Caco-2 (cell line): ENCODE measurements around the gene SLC12A5. TPM values are rescaled to one million over a fixed set of nuclear protein-coding genes. Genes with fewer than 3 reads are reported as not detected.

ENCODE experiments used
- BruUV-seq: library from RNA; stranded (reverse); fragments of 400-500 nt; replicated peaks from 2 replicates; lab custom pipeline; 2021; lab: Mats Ljungman, UMichigan
- CTCF ChIA-PET: fragments of 300-600 bp; sonication (Branson Sonifier 250); formaldehyde crosslinking; loops from one replicate; lab custom pipeline; 2022; ENCODE audit warnings: antibody characterized with exemption; lab: Charles Lee
- POLR2A ChIA-PET: fragments of 300-600 bp; sonication (Branson Sonifier 250); formaldehyde crosslinking; loops from one replicate; lab custom pipeline; 2022; ENCODE audit warnings: antibody characterized with exemption; lab: Charles Lee
- DNase-seq, 2 experiments: peaks; one replicate each; pipeline versions ENCODE4 v3.0.0 to v3.0.0-alpha.2; 2020 to 2022
- H3K27me3 ChIP-seq: replicated peaks from 2 replicates; pipeline ENCODE4 v1.6.0; 2011; ENCODE audit warnings: low read length; ENCODE audit not compliant: control insufficient read depth, insufficient read depth
- H3K36me3 ChIP-seq: 2 replicates; pipeline ENCODE4 v1.5.1; 2011; ENCODE audit warnings: low read length; ENCODE audit not compliant: control insufficient read depth, insufficient read depth
- H3K4me1 ChIP-seq: fragments of 250-450 bp; sonication (Bioruptor Pico); 2 replicates; pipeline ENCODE4 v1.5.1; 2020; ENCODE audit warnings: mild to moderate bottlenecking
- H3K4me3 ChIP-seq: 2 replicates; pipeline ENCODE4 v1.5.1; 2011; ENCODE audit warnings: low read depth, mild to moderate bottlenecking, control low read depth, low read length
- H3K9me3 ChIP-seq: fragments of 250-450 bp; sonication (Bioruptor Pico); 2 replicates; pipeline ENCODE4 v1.5.1; 2020; ENCODE audit warnings: mild to moderate bottlenecking, moderate library complexity
- H3K27ac Mint-ChIP-seq: one replicate; pipeline ENCODE4 v1.8.0; 2022; ENCODE audit warnings: mixed read lengths; ENCODE audit not compliant: unreplicated experiment
- H3K27me3 Mint-ChIP-seq: one replicate; pipeline ENCODE4 v1.8.0; 2022; ENCODE audit warnings: mixed read lengths; ENCODE audit not compliant: insufficient read depth, unreplicated experiment
- H3K36me3 Mint-ChIP-seq: one replicate; pipeline ENCODE4 v1.8.0; 2022; ENCODE audit warnings: mild to moderate bottlenecking, mixed read lengths; ENCODE audit not compliant: insufficient read depth, unreplicated experiment
- H3K4me1 Mint-ChIP-seq: one replicate; pipeline ENCODE4 v1.8.0; 2022; ENCODE audit warnings: low read depth, mixed read lengths; ENCODE audit not compliant: unreplicated experiment
- H3K4me3 Mint-ChIP-seq: one replicate; pipeline ENCODE4 v1.8.0; 2022; ENCODE audit warnings: mild to moderate bottlenecking, moderate library complexity, mixed read lengths; ENCODE audit not compliant: unreplicated experiment
- H3K9me3 Mint-ChIP-seq: one replicate; pipeline ENCODE4 v1.8.0; 2022; ENCODE audit warnings: mixed read lengths; ENCODE audit not compliant: unreplicated experiment
- intact Hi-C: fragments of 100-400 bp; cut with micrococcal nuclease; formaldehyde crosslinking; loops from one replicate; pipeline ENCODE4 v1.10.0; 2022; ENCODE audit not compliant: unreplicated experiment
- total RNA-seq: library from RNA; stranded (reverse); gene quantifications from 2 replicates; pipeline ENCODE4 v1.2.3, GENCODE V29; 2022
- TF ChIP-seq, protein P1 (sequence below), 2 experiments: fragments of 200-600 bp in 1 of 2; IDR thresholded peaks; 1 replicate in 1 of 2; 2 replicates in 1 of 2; pipeline versions ENCODE4 v1.5.1 to v1.8.0; 2011 to 2022; ENCODE audit warnings: antibody characterized with exemption in 1 of 2, control low read depth in 1 of 2, inconsistent platforms in 1 of 2, low read depth in 1 of 2, low read length in 1 of 2, mild to moderate bottlenecking in 1 of 2, moderate library complexity in 1 of 2; ENCODE audit not compliant: insufficient read depth in 1 of 2, severe bottlenecking in 1 of 2, unreplicated experiment in 1 of 2

The SLC12A5 gene
- total RNA-seq, 1 experiment from 2014 or later = 1.9 TPM

DNA sequence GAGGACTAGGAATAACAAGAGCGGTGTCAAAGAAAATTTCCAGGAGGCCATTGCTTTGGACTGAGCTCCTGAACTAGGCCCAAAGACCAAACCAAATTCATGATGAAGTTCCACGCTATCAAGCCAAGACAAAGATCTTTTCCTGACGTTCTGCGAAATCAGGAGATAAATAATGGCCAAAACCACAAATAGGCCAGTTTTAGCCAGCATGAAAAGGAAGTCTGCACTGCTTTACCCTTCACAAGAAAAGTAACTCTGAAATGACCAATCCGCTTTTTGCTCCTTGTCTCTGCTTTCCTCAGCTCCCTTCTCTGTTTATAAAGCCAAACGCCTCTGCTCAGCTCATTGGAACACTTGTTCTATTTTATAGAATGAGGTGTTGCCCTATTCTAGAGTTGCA, 54.1 kb downstream of the SLC12A5 start:
- intact Hi-C loops = no loop called here
- Mint-ChIP-seq H3K27ac (no peak overlapping the region), H3K4me1 (peaks cover 29% of the 10 kb centered on the region), H3K36me3 (peaks cover under 1% of the 10 kb centered on the region), H3K4me3 (no peak overlapping the region), H3K27me3 (no peaks in the 10 kb centered on the region), H3K9me3 (no peaks in the 10 kb centered on the region)
- no peaks in the 10 kb centered on the region for H3K27me3 ChIP-seq
- H3K4me1 ChIP-seq = peaks cover 24% of the 10 kb centered on the region
- H3K36me3 ChIP-seq = peaks cover 3% of the 10 kb centered on the region; the same call in 1 of the 2 replicates
- no TSS peak for BruUV-seq
- ChIA-PET CTCF (interaction anchor here (0.6 kb wide), 1 partner anchor 70 kb away, joined by 5 read pairs; no protein-coding TSS in a partner anchor), POLR2A (interaction anchor here (0.5 kb wide), 1 partner anchor 177 kb away, joined by 3 read pairs; no protein-coding TSS in a partner anchor)
- no peak for DNase-seq
- no peak overlapping the region for H3K4me3 ChIP-seq
- TF ChIP-seq, protein P1, sequence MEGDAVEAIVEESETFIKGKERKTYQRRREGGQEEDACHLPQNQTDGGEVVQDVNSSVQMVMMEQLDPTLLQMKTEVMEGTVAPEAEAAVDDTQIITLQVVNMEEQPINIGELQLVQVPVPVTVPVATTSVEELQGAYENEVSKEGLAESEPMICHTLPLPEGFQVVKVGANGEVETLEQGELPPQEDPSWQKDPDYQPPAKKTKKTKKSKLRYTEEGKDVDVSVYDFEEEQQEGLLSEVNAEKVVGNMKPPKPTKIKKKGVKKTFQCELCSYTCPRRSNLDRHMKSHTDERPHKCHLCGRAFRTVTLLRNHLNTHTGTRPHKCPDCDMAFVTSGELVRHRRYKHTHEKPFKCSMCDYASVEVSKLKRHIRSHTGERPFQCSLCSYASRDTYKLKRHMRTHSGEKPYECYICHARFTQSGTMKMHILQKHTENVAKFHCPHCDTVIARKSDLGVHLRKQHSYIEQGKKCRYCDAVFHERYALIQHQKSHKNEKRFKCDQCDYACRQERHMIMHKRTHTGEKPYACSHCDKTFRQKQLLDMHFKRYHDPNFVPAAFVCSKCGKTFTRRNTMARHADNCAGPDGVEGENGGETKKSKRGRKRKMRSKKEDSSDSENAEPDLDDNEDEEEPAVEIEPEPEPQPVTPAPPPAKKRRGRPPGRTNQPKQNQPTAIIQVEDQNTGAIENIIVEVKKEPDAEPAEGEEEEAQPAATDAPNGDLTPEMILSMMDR (IDR thresholded peaks at IDR 0.05; ENCODE audit: insufficient read depth in 1 of 2, low read depth in 1 of 2, low read length in 1 of 2, severe bottlenecking in 1 of 2, unreplicated experiment in 1 of 2) = no peak
- H3K9me3 ChIP-seq = no peaks in the 10 kb centered on the region

DNA sequence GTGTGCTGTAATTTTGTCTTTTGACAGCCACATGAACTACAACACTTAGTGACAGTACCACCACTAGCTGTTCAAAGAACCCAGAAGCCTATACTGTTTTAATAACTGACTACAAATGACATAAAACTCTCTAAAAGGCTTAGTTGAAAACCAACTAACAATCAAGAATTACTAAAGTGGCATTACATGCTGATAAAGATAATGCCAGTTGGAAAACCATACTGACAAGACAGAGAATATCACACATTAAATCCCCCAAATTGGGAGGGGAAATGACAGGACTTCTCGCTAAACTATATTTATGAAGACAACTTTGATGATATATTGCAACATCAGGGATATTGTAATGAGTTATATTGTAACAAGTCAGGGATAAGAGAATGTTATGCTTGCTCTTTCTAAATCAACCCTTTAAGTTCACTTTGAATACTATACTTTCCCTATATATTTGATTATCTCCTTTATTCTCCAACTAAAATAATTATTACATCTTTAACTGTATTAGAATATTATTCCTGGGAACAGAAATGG, 54.6 kb downstream of the SLC12A5 start:
- peaks cover 3% of the 10 kb centered on the region; the same call in 1 of the 2 replicates for H3K36me3 ChIP-seq
- POLR2A ChIA-PET = no interaction called here
- TF ChIP-seq, protein P1 (IDR thresholded peaks at IDR 0.05; ENCODE audit: insufficient read depth in 1 of 2, low read depth in 1 of 2, low read length in 1 of 2, severe bottlenecking in 1 of 2, unreplicated experiment in 1 of 2) = no peak
- no peak for DNase-seq
- Mint-ChIP-seq H3K36me3 (no peaks in the 10 kb centered on the region), H3K27me3 (no peaks in the 10 kb centered on the region), H3K9me3 (no peaks in the 10 kb centered on the region), H3K4me3 (no peak overlapping the region), H3K27ac (no peak overlapping the region), H3K4me1 (peaks cover 33% of the 10 kb centered on the region)
- no peak overlapping the region for H3K4me3 ChIP-seq
- peaks cover 29% of the 10 kb centered on the region for H3K4me1 ChIP-seq
- no TSS peak for BruUV-seq
- CTCF ChIA-PET = no interaction called here
- no peaks in the 10 kb centered on the region for H3K9me3 ChIP-seq
- intact Hi-C loops = no loop called here
- H3K27me3 ChIP-seq = no peaks in the 10 kb centered on the region

DNA sequence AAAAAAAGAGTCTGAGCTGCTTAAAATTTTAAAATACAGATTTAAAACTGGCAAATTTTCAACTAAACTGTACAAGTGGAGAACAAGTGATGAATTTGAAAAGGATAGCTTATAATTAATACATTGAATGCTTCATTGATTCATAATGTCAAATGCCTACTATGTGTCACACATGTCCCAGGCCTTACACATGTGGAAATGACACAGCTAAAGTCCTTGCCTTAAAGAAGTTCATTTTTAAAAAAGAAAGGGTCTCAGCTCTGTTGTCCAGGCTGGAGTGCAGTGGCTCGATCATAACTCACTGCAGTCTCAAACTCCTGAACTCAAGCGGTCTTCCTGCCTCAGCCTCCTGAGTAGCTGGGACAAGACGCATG, 55.8 kb downstream of the SLC12A5 start:
- no peak overlapping the region for H3K4me3 Mint-ChIP-seq
- peak overlapping the region; percentile 4 for H3K27ac Mint-ChIP-seq
- H3K9me3 ChIP-seq = no peaks in the 10 kb centered on the region
- intact Hi-C loops = loop anchor here (1.0 kb wide), 1 partner anchor 112 kb away; the partner anchor contains the start of gene ZNF335
- no peak overlapping the region for H3K4me3 ChIP-seq
- TF ChIP-seq, protein P1 (IDR thresholded peaks at IDR 0.05; ENCODE audit: insufficient read depth in 1 of 2, low read depth in 1 of 2, low read length in 1 of 2, severe bottlenecking in 1 of 2, unreplicated experiment in 1 of 2) = no peak
- no peaks in the 10 kb centered on the region for H3K9me3 Mint-ChIP-seq
- no TSS peak for BruUV-seq
- H3K36me3 ChIP-seq = no peaks in the 10 kb centered on the region
- no peak for DNase-seq
- peaks cover 8% of the 10 kb centered on the region for H3K36me3 Mint-ChIP-seq
- H3K4me1 ChIP-seq = peaks cover 30% of the 10 kb centered on the region
- H3K4me1 Mint-ChIP-seq = peaks cover 33% of the 10 kb centered on the region
- no peaks in the 10 kb centered on the region for H3K27me3 Mint-ChIP-seq
- CTCF ChIA-PET = interaction anchor here (1.1 kb wide), 1 partner anchor 76 kb away, joined by 3 read pairs; the partner anchor contains the start of gene MMP9
- no peaks in the 10 kb centered on the region for H3K27me3 ChIP-seq
- POLR2A ChIA-PET = interaction anchor here (0.7 kb wide), 1 partner anchor 115 kb away, joined by 4 read pairs; no protein-coding TSS in a partner anchor
